Ramos (cell line): ENCODE measurements around the gene SYDE2.
"Not testable (repeated sequence)": the region's sequence is repeated elsewhere in the genome, so short reads cannot be mapped to it uniquely, and the experiment has no call there.

ENCODE experiments used
- in situ Hi-C: fragments of 300-500 bp; cut with MboI; formaldehyde crosslinking; loops from one replicate; pipeline ENCODE4 v1.14.3; 2022; ENCODE audit warnings: low sequenced_read_pairs; ENCODE audit not compliant: unreplicated experiment

The SYDE2 gene

DNA sequence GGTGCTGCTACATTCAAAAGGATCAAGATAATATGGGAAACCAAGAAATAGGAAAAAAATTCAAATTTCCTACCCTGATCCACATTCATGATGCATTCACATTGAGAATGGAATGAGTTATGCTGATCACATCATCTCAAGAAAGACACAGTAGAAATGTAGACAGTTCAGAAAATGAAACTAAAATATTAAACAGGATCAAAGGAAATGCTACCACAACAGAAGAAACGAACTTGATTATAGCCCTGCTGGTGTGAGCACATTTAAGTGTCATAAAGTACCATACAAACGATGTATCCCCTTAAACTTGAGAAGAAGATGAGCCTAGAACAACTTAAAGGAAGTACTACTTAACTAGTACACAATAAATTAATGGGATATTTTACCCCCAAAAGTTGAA lies 21.3 kb downstream of the SYDE2 start:
- in situ Hi-C loops, result no loop called here

GRCh38 chr1:85178396-85178795 lies 22.4 kb downstream of the SYDE2 start:
- in situ Hi-C loops, result no loop called here

DNA sequence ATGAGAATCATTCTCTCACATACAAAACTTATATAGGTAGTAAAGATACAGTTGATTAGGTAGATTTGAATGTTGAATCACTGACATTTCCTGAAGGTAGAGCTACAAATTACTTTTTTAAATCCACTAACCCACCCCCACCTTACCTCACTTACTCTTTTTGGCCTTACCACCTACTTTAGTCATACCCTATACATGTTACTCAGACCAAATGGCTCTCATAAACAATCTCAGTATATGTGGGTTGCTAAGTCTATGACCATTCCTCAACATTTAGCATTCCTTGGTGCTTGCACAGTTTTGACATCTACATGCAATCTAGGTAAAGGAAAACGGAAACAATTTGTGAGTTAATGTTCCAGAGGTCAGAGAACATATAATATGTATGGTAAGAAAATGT lies 26.3 kb downstream of the SYDE2 start:
- in situ Hi-C loops, result no loop called here

DNA sequence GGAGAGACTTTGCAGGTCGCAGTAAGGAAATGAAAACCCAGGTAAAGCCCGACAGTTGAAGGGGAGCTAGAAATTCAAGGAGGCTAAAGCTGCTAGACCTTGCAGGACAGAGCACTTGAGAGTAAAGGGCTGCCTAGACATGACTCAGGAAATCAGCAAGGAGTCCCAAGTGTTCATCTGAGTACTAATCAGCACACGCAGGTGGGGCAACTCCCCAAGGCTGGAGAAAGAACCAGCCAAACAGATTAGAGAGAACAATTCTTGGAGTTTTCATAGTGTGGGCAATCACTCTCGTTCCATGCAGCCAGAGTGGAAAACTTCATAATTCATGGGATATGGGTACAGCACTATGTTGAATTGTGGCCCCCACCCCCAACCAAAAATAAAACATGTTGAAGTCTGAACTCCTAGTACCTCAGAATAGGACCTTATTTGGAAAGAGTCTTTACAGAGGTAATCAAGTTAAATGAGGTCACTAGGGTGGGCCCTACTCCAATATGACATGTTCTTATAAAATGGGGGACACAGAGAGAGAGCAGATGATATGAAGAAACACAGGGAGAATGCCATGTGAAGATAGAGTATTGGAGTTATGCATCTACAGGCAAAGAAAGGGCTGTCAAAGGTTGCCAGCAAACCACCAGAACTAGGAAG lies 28.0 kb downstream of the SYDE2 start:
- in situ Hi-C loops, result no loop called here

GRCh38 chr1:85171721-85172120 lies 29.1 kb downstream of the SYDE2 start:
- in situ Hi-C loops, result no loop called here

GRCh38 chr1:85168884-85169283 lies 31.9 kb downstream of the SYDE2 start:
- in situ Hi-C loops, result no loop called here

GRCh38 chr1:85166351-85166750 lies 34.5 kb downstream of the SYDE2 start:
- in situ Hi-C loops, result no loop called here

- in situ Hi-C loops, result no loop called here
These were observed 41.9 kb downstream of the SYDE2 start for GRCh38 chr1:85158910-85159309.

- in situ Hi-C loops, result no loop called here
These were observed 43.4 kb downstream of the SYDE2 start for GRCh38 chr1:85157436-85157835.

- in situ Hi-C loops, result no loop called here
These were observed 47.5 kb downstream of the SYDE2 start for GRCh38 chr1:85153149-85153891.

- in situ Hi-C loops, result no loop called here
These were observed 49.4 kb downstream of the SYDE2 start for GRCh38 chr1:85151446-85151845.

GRCh38 chr1:85149805-85150204 lies 51.0 kb downstream of the SYDE2 start:
- in situ Hi-C loops, result no loop called here

- in situ Hi-C loops, result no loop called here
These were observed 52.1 kb downstream of the SYDE2 start for GRCh38 chr1:85148524-85149250.

DNA sequence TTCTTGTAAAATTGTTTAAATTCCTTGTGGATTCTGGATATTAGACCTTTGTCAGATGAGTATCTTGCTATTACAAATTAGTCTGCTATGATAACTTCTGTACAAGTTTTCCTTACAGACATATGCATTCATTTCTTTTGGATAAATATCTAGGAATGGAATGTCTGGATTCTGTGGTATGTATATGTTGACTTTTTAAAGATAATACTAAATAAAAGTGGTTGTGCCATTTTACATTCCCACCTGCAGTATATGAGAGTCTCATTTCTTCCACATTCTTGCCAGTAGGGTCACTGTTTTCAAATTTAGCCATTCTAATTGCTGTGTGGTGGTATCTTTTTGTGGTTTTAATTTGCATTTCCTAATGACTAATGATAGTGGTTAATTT lies 53.9 kb downstream of the SYDE2 start:
- in situ Hi-C loops, result no loop called here

DNA sequence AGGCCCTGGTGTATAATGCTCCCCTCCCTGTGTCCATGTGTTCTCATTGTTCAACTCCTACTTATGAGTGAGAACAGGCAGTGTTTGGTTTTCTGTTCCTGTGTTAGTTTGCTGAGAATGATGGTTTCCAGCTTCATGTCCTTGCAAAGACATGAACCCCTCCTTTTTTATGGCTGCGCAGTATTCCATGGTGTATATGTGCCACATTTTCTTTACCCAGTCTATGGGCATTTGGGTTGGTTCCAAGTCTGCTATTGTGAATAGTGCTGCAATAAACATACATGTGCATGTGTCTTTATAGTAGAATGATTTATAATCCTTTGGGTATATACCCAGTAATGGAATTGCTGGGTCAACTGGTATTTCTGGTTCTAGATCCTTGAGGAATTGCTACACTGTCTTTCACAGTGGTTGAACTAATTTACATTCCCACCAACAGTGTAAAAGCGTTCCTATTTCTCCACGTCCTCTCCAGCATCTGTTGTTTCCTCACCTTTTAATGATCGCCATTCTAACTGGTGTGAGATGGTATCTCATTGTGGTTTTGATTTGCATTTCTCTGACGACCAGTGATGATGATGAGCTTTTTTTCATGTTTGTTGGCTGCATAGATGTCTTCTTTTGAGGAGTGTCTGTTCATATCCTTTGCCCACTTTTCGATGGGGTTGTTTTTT lies 54.4 kb downstream of the SYDE2 start:
- in situ Hi-C loops, result not testable (repeated sequence)

DNA sequence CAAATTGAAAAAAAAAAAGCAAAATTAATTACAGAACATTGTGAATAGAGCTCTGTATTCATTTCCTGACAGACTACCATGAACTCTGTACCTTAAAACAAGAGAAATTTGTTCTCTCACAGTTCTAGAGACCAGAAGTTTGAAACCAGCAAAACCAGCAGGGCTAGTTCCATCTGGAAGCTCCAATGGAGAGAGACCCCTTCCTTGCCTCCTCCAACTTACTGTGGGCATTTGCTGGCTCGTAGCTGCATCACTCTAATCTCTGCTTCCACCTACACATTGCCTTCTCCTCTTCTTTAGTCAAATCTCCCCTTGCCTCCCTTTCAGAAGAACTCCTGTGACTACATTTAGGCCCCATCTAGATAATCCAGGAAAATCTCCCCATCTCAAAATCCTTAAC lies 56.5 kb downstream of the SYDE2 start:
- in situ Hi-C loops, result no loop called here

DNA sequence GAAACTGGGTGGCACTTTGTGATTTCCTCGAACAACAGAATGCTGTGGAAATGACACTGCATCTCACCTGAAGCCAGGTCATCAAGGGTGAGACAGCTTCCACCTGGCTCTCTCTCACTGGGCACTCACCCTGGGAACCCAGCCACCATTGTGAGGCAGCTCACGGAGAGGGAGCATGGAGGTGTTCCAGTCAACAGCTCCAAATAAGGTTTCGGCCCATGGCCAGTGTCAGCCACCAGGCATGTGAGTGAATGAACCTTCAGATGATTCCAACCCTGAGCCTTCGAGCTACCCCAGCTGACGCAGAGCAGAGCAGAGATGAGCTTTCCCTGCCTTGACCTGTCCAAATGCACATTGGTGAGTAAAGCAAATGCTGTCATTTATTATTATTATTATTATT lies 58.1 kb downstream of the SYDE2 start:
- in situ Hi-C loops, result no loop called here

DNA sequence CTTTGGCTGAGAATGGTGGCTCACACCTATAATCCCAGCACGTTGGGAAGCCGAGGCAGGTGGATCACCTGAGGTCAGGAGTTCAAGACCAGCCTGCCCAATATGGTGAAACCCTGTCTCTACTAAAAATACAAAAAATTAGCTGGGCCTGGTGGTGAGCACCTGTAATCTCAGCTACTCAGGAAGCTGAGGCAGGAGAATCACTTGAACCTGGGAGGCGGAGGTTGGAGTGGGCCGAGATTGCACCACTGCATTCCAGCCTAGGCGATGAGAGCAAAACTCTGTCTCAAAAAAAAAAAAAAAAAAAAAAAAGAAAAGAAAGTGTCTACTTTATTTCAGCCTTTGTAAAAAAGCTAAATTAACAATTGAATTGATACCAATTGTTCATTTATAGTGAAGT lies 62.4 kb downstream of the SYDE2 start:
- in situ Hi-C loops, result not testable (repeated sequence)

- in situ Hi-C loops, result no loop called here
These were observed 63.2 kb downstream of the SYDE2 start for GRCh38 chr1:85137660-85138059.

GRCh38 chr1:85135392-85135798 lies 65.4 kb downstream of the SYDE2 start:
- in situ Hi-C loops, result no loop called here
